H1 (cell line): ENCODE data around the gene USHBP1. TPM values are rescaled to one million over a fixed set of nuclear protein-coding genes. Genes with fewer than 3 reads are reported as not detected.

Experiments
- CTCF ChIA-PET: fragments of 300-600 bp; sonication (Branson Sonifier 250); formaldehyde crosslinking; loops from one replicate; lab custom pipeline; 2021; ENCODE audit not compliant: partially characterized antibody; lab: Charles Lee
- POLR2A ChIA-PET: fragments of 300-600 bp; sonication (Branson Sonifier 250); formaldehyde crosslinking; loops from one replicate; lab custom pipeline; 2021; ENCODE audit warnings: inconsistent platforms; ENCODE audit not compliant: partially characterized antibody; lab: Charles Lee
- DNase-seq, 2 experiments: peaks; one replicate each; pipeline versions ENCODE4 v3.0.0 to v3.0.0-alpha.2; 2010 to 2022; ENCODE audit warnings: low spot score in 2 of 2, low read depth in 1 of 2, mixed read lengths in 1 of 2
- FAIRE-seq: peaks from 2 replicates; lab custom pipeline; 2011; peaks lifted over from hg19 to GRCh38; lab: Jason Lieb, UNC
- H2AFZ ChIP-seq: 2 replicates; pipeline ENCODE4 v1.8.1; 2012; ENCODE audit warnings: low read length, inconsistent platforms
- H2AK5ac ChIP-seq: 2 replicates; pipeline ENCODE4 v1.6.1; 2013; ENCODE audit warnings: low read depth, low read length
- H2BK120ac ChIP-seq: replicated peaks from 2 replicates; pipeline ENCODE3; 2013; ENCODE audit warnings: low read depth, low read length, inconsistent platforms
- H2BK12ac ChIP-seq: 2 replicates; pipeline ENCODE4 v1.6.1; 2013; ENCODE audit warnings: low read depth, low read length
- H2BK15ac ChIP-seq: 2 replicates; pipeline ENCODE4 v1.6.1; 2013; ENCODE audit warnings: low read length
- H2BK20ac ChIP-seq: 2 replicates; pipeline ENCODE4 v1.6.1; 2013; ENCODE audit warnings: low read length
- H2BK5ac ChIP-seq: 2 replicates; pipeline ENCODE4 v1.6.1; 2013; ENCODE audit warnings: low read depth, low read length
- H3K14ac ChIP-seq: 2 replicates; pipeline ENCODE4 v1.6.1; 2013; ENCODE audit warnings: inconsistent platforms; ENCODE audit not compliant: insufficient read length
- H3K18ac ChIP-seq: 2 replicates; pipeline ENCODE4 v1.6.1; 2013; ENCODE audit warnings: low read length; ENCODE audit errors: extremely low read depth
- H3K23ac ChIP-seq: 2 replicates; pipeline ENCODE4 v1.6.1; 2013; ENCODE audit warnings: inconsistent platforms; ENCODE audit not compliant: insufficient read length
- H3K23me2 ChIP-seq: 2 replicates; pipeline ENCODE4 v1.6.1; 2013; ENCODE audit warnings: low read depth, low read length
- H3K27ac ChIP-seq: 2 replicates; pipeline ENCODE4 v1.6.1; 2011; ENCODE audit warnings: low read depth, low read length, inconsistent platforms
- H3K27me3 ChIP-seq, 4 experiments: replicated peaks in 1 of 4; 1 replicate in 1 of 4; 2 replicates in 3 of 4; pipeline versions ENCODE4 v1.6.1 to v1.8.1; 2011 to 2013; ENCODE audit warnings: low read length in 3 of 4, mild to moderate bottlenecking in 3 of 4, inconsistent platforms in 2 of 4, mixed read lengths in 2 of 4, moderate library complexity in 1 of 4; ENCODE audit not compliant: control insufficient read depth in 3 of 4, insufficient read depth in 3 of 4; ENCODE audit errors: extremely low read depth in 1 of 4
- H3K36me3 ChIP-seq, 4 experiments: 2 replicates each; pipeline versions ENCODE4 v1.6.1 to v1.8.1; 2011 to 2013; ENCODE audit warnings: mild to moderate bottlenecking in 4 of 4, low read length in 3 of 4, moderate library complexity in 2 of 4, control low read depth in 1 of 4, inconsistent platforms in 1 of 4; ENCODE audit not compliant: insufficient read depth in 4 of 4, control insufficient read depth in 2 of 4
- H3K4ac ChIP-seq: replicated peaks from 2 replicates; pipeline ENCODE3; 2013; ENCODE audit warnings: low read length, low read depth, mixed read lengths, inconsistent platforms; ENCODE audit not compliant: insufficient read length
- H3K4me1 ChIP-seq, 4 experiments: replicated peaks in 1 of 4; 1 replicate in 1 of 4; 2 replicates in 3 of 4; pipeline versions ENCODE4 v1.6.1 to v1.8.1; 2011 to 2013; ENCODE audit warnings: low read length in 3 of 4, inconsistent platforms in 2 of 4, mixed read lengths in 1 of 4; ENCODE audit not compliant: insufficient read depth in 4 of 4, control insufficient read depth in 3 of 4
- H3K4me2 ChIP-seq, 2 experiments: 2 replicates each; pipeline versions ENCODE4 v1.6.1 to v1.8.1; 2011 to 2013; ENCODE audit warnings: low read depth in 2 of 2, low read length in 2 of 2, control low read depth in 1 of 2, inconsistent platforms in 1 of 2, mild to moderate bottlenecking in 1 of 2; ENCODE audit not compliant: insufficient read depth in 1 of 2
- H3K4me3 ChIP-seq, 4 experiments: fragments of 200-600, 300-600 bp in 1 of 4; sonication (generic), shearing (Covaris generic), sonication (Bioruptor Twin) in 1 of 4; 2 replicates each; pipeline versions ENCODE4 v1.5.1 to v1.8.1; 2011 to 2016; ENCODE audit warnings: low read length in 4 of 4, low read depth in 3 of 4, control low read depth in 2 of 4, inconsistent platforms in 2 of 4, mild to moderate bottlenecking in 2 of 4, mixed read lengths in 1 of 4, moderate library complexity in 1 of 4; ENCODE audit not compliant: insufficient read depth in 2 of 4; ENCODE audit errors: extremely low read depth in 1 of 4
- H3K56ac ChIP-seq: replicated peaks from 2 replicates; pipeline ENCODE3; 2013; ENCODE audit warnings: low read depth, mild to moderate bottlenecking, mixed read lengths, low read length, inconsistent platforms; ENCODE audit not compliant: insufficient read length
- H3K79me1 ChIP-seq: 2 replicates; pipeline ENCODE4 v1.6.1; 2013; ENCODE audit warnings: low read depth, low read length, control low read depth
- H3K79me2 ChIP-seq, 2 experiments: 2 replicates each; pipeline versions ENCODE4 v1.6.1 to v1.8.1; 2012 to 2013; ENCODE audit warnings: low read length in 2 of 2, mild to moderate bottlenecking in 2 of 2, inconsistent platforms in 1 of 2; ENCODE audit not compliant: insufficient read depth in 2 of 2, control insufficient read depth in 1 of 2
- H3K9ac ChIP-seq, 4 experiments: replicated peaks in 1 of 4; 1 replicate in 1 of 4; 2 replicates in 3 of 4; pipeline versions ENCODE4 v1.6.1 to v1.8.1; 2011 to 2013; ENCODE audit warnings: low read depth in 3 of 4, low read length in 3 of 4, control low read depth in 2 of 4, mild to moderate bottlenecking in 2 of 4, moderate library complexity in 2 of 4, inconsistent platforms in 1 of 4; ENCODE audit errors: extremely low read depth in 1 of 4
- H3K9me3 ChIP-seq, 2 experiments: 2 replicates each; pipeline versions ENCODE4 v1.6.1 to v1.8.1; 2012 to 2013; ENCODE audit warnings: mild to moderate bottlenecking in 2 of 2, moderate library complexity in 2 of 2, control low read depth in 1 of 2, inconsistent platforms in 1 of 2, low read depth in 1 of 2, low read length in 1 of 2, mixed read lengths in 1 of 2; ENCODE audit not compliant: insufficient read depth in 2 of 2
- H4K20me1 ChIP-seq, 2 experiments: replicated peaks in 1 of 2; 2 replicates each; pipeline versions ENCODE3 to v1.8.1; 2011 to 2013; ENCODE audit warnings: inconsistent platforms in 2 of 2, low read length in 2 of 2, mild to moderate bottlenecking in 1 of 2; ENCODE audit not compliant: insufficient read depth in 2 of 2, control insufficient read depth in 1 of 2
- H4K5ac ChIP-seq: 2 replicates; pipeline ENCODE4 v1.6.1; 2013; ENCODE audit warnings: low read length, low read depth, mixed read lengths, inconsistent platforms; ENCODE audit not compliant: insufficient read length
- H4K8ac ChIP-seq: 2 replicates; pipeline ENCODE4 v1.8.0; 2013; ENCODE audit warnings: mild to moderate bottlenecking, moderate library complexity, low read length, inconsistent platforms; ENCODE audit not compliant: insufficient read depth; ENCODE audit errors: extremely low read depth
- H4K91ac ChIP-seq: replicated peaks from 2 replicates; pipeline ENCODE3; 2013; ENCODE audit warnings: low read length, mixed read lengths, inconsistent platforms; ENCODE audit not compliant: insufficient read length
- BCL11A ChIP-seq, 2 experiments: IDR thresholded peaks; one replicate each; pipeline ENCODE4 v1.6.1; 2011; ENCODE audit warnings: low read depth in 2 of 2, low read length in 2 of 2, mild to moderate bottlenecking in 2 of 2
- CEBPB ChIP-seq: IDR thresholded peaks from 2 replicates; pipeline ENCODE4 v1.6.1; 2012; ENCODE audit warnings: low read depth, low read length
- CHD2 ChIP-seq: IDR thresholded peaks from 2 replicates; pipeline ENCODE4 v1.6.1; 2012; ENCODE audit warnings: low read length, improper control_type of control experiment
- MAFK ChIP-seq: IDR thresholded peaks from 2 replicates; pipeline ENCODE4 v1.6.1; 2012; ENCODE audit warnings: low read depth, mild to moderate bottlenecking, improper control_type of control experiment, low read length
- RBBP5 ChIP-seq: IDR thresholded peaks from 2 replicates; pipeline ENCODE4 v1.7.1; 2012; ENCODE audit warnings: low read depth, mild to moderate bottlenecking, inconsistent platforms, low read length, moderate library complexity, borderline replicate concordance
- SIX5 ChIP-seq: IDR thresholded peaks from 2 replicates; pipeline ENCODE4 v1.6.1; 2011; ENCODE audit warnings: mild to moderate bottlenecking, low read depth, low read length
- SP2 ChIP-seq: IDR thresholded peaks from 2 replicates; pipeline ENCODE4 v1.6.1; 2012; ENCODE audit warnings: mild to moderate bottlenecking, low read length, inconsistent platforms
- SP4 ChIP-seq: IDR thresholded peaks from 2 replicates; pipeline ENCODE4 v1.6.1; 2012; ENCODE audit warnings: low read length, inconsistent platforms
- TAF1 ChIP-seq: IDR thresholded peaks from 2 replicates; pipeline ENCODE4 v1.6.1; 2011; ENCODE audit warnings: mild to moderate bottlenecking, low read depth, low read length
- TEAD4 ChIP-seq: IDR thresholded peaks from 2 replicates; pipeline ENCODE4 v1.6.1; 2012; ENCODE audit warnings: low read depth, low read length, inconsistent platforms, mixed read lengths
- WGBS, 2 experiments: shearing (Covaris generic) in 1 of 2; methylation state at CpG; one replicate each; pipeline versions ENCODE4 v1.1.6 to v1.1.7; 2013 to 2015; ENCODE audit warnings: low lambda C conversion rate in 2 of 2, mixed read lengths in 2 of 2, inconsistent platforms in 1 of 2, low coverage in 1 of 2, missing lambda C conversion rate in 1 of 2; ENCODE audit not compliant: insufficient replicate concordance in 2 of 2, insufficient coverage in 1 of 2, insufficient read length in 1 of 2; ENCODE audit errors: extremely low coverage in 1 of 2, missing lambda C conversion rate in 1 of 2; 5-methylcytosine and 5-hydroxymethylcytosine counted together
- polyA plus RNA-seq, 7 experiments: library from polyadenylated mRNA; depleted of rRNA in 3 of 7; stranded (reverse) in 5 of 7; unstranded in 2 of 7; fragments of >200 nt in 5 of 7; fragments of 200-250 nt in 2 of 7; gene quantifications; 1 replicate in 5 of 7; 2 replicates in 1 of 7; 4 replicates in 1 of 7; pipeline versions ENCODE4 v1.2.1 to v1.2.3, GENCODE V29; 2011 to 2013; ENCODE audit warnings: missing spikeins in 2 of 7, mixed read lengths in 2 of 7
- total RNA-seq: library from RNA; stranded (reverse); fragmentation: NEBNext Ultra II Directional; extraction: Animal tissue kit (Norgen Biotek cat#: 25700); gene quantifications from 2 replicates; pipeline ENCODE4 v1.2.1, GENCODE V29; 2021
- TF ChIP-seq, protein P1 (sequence below): IDR thresholded peaks from 2 replicates; pipeline ENCODE4 v1.6.1; 2012; ENCODE audit warnings: inconsistent platforms

The USHBP1 gene
- total and polyA plus RNA-seq, 2 of the 8 experiments (the other 6 are each of a cell fraction or from before 2014, with no cell fraction given): 5.0 to 7.5 TPM

DNA sequence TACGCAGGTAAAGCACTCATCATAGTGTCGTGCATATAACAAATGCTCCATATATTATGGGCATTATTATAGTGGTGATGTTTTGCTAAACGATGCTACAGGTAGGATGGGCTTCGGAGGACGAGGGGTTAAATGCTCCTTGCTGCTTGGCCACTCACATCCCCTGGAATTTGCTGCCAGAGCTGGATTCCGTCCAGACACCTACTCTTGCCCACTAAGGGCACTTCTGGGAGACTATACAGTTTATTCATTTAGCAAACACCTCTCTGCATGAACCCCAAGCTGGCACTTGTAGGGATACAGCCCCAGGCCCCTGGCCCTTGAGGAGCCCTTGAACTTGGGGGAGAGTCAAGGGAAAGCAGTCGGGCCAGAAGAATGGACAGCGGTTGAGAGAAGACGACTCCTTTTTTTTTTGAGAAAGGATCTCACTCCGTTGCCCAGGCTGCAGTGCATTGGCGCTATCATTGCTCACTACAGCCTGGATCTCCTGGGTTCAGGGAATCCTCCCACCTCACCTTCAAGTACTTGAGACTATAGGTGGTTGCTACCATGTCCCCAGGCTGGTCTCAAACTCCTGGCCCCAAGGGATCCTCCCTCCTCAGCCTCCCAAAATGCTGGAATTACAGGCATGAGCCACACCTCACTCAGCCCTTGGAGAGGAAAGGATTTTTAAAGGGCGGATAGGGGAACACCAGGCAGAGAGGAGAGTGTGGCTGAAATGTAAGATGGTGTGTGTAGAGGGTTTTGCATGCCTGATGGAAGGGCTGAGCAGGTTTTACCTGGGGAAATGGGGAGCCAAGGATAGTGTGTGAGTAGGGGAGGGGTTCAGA is 40.1 kb upstream of the USHBP1 start:
- 0 out of 2 replicates have a peak overlapping the region, but pooled peaks have one; percentile 81 for H2BK15ac ChIP-seq
- ChIA-PET POLR2A (interaction anchor here (0.6 to 18.5 kb wide), 10 partner anchors 10 to 137 kb away, joined by 3 to 329 read pairs (median 4); partner anchors contain the start of genes ANO8, BABAM1 and USE1), CTCF (interaction anchor here (0.6 to 3.0 kb wide), 22 partner anchors 8 to 774 kb away, joined by 3 to 29 read pairs (median 4); partner anchors contain the start of genes ANO8 and USE1)
- H3K56ac ChIP-seq: no peak overlapping the region
- H2AK5ac ChIP-seq: peak overlapping the region; percentile 61; the same call in 1 of the 2 replicates
- peaks cover 0 to 9% (median 0%) of the 10 kb centered on the region in 4 experiments; a peak in 2 of 8 replicates for H3K36me3 ChIP-seq
- H3K27ac ChIP-seq: no peak overlapping the region
- peaks cover 1 to 8% of the 10 kb centered on the region in 2 experiments for H4K20me1 ChIP-seq
- H2BK120ac ChIP-seq: no peak overlapping the region
- no peak overlapping the region for H3K23ac ChIP-seq
- peak overlapping the region; percentile 23; the same call in 1 of the 2 replicates for H2BK20ac ChIP-seq
- no peaks in the 10 kb centered on the region for H3K27me3 ChIP-seq
- no peaks in the 10 kb centered on the region for H3K9me3 ChIP-seq
- no peak overlapping the region for H3K9ac ChIP-seq
- H3K79me1 ChIP-seq: peaks cover 4% of the 10 kb centered on the region
- no peak overlapping the region for H2AFZ ChIP-seq
- H3K4me3 ChIP-seq: peak overlapping the region in 1 of 4 experiments; percentile 78; a peak in 2 of 8 replicates
- DNase-seq: no peak
- H3K18ac ChIP-seq: no peak overlapping the region
- H3K4ac ChIP-seq: no peak overlapping the region
- FAIRE-seq: no peak
- H4K5ac ChIP-seq: no peak overlapping the region
- H3K14ac ChIP-seq: no peak overlapping the region
- WGBS, 2 experiments: 78% methylated on average over 12 of the region's 12 CpGs; no CpG with 5 or more reads in 1 of the 2 experiments
- H2BK12ac ChIP-seq: peak overlapping the region; percentile 92
- no peak overlapping the region for H4K8ac ChIP-seq
- H2BK5ac ChIP-seq: no peak overlapping the region
- H3K4me1 ChIP-seq: peaks cover 12 to 21% (median 14%) of the 10 kb centered on the region in 4 experiments
- peak overlapping the region; percentile 59 to 82; a peak in 3 of 4 replicates for H3K4me2 ChIP-seq
- H4K91ac ChIP-seq: no peak overlapping the region
- H3K23me2 ChIP-seq: peaks cover 7% of the 10 kb centered on the region
- peaks cover 0 to 4% of the 10 kb centered on the region in 2 experiments; a peak in 1 of 4 replicates for H3K79me2 ChIP-seq
- TF ChIP-seq RBBP5 (no peak), CHD2 (no peak), CEBPB (no peak), SIX5 (no peak), TAF1 (no peak), SP4 (no peak), BCL11A (IDR thresholded peaks at IDR 0.05; ENCODE audit: low read depth in 2 of 2, low read length in 2 of 2) (no peak), SP2 (no peak), TEAD4 (no peak), MAFK (no peak)
- TF ChIP-seq, protein P1, sequence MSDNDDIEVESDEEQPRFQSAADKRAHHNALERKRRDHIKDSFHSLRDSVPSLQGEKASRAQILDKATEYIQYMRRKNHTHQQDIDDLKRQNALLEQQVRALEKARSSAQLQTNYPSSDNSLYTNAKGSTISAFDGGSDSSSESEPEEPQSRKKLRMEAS: no peak
